GM12878 (cell line): ENCODE measurements around the gene EEF2KMT. TPM values are rescaled to one million over a fixed set of nuclear protein-coding genes. Genes with fewer than 3 reads are reported as not detected.

ENCODE experiments used
- ATAC-seq: fragments of 200-7000 bp; cut with Tn5 transposase; 3 replicates; pipeline ENCODE4 v1.9.1; 2020; ENCODE audit warnings: mild to moderate bottlenecking, moderate library complexity
- BruUV-seq: library from RNA; stranded (reverse); fragments of 400-500 nt; replicated peaks from 2 replicates; lab custom pipeline; 2021; lab: Mats Ljungman, UMichigan
- CTCF ChIA-PET: fragments of 300-600 bp; sonication (Branson Sonifier 250); formaldehyde crosslinking; extraction: SDS; loops from one replicate; lab custom pipeline; 2021; ENCODE audit warnings: inconsistent platforms; lab: Yijun Ruan, JAX
- POLR2A ChIA-PET: fragments of 350-600 bp; formaldehyde crosslinking; extraction: SDS; loops from one replicate; lab custom pipeline; 2021; ENCODE audit warnings: inconsistent platforms; lab: Charles Lee
- RAD21 ChIA-PET: fragments of 300-600 bp; sonication (Branson Sonifier 250); formaldehyde crosslinking; loops from one replicate; lab custom pipeline; 2023; ENCODE audit warnings: antibody characterized with exemption; ENCODE audit not compliant: unreplicated experiment; lab: Charles Lee
- SMC1A ChIA-PET: fragments of 300-600 bp; sonication (Branson Sonifier 250); formaldehyde crosslinking; loops from one replicate; lab custom pipeline; 2023; ENCODE audit not compliant: unreplicated experiment, uncharacterized antibody; lab: Charles Lee
- DNase-seq: peaks from one replicate; pipeline ENCODE4 v3.0.0-alpha.2; 2011; ENCODE audit warnings: low read depth, low spot score
- FAIRE-seq: peaks from 3 replicates; lab custom pipeline; 2011; peaks lifted over from hg19 to GRCh38; lab: Jason Lieb, UNC
- H2AFZ ChIP-seq: 2 replicates; pipeline ENCODE4 v1.6.0; 2011; ENCODE audit warnings: low read depth, low read length, control low read depth; ENCODE audit not compliant: control insufficient read depth
- H3K27ac ChIP-seq: 2 replicates; pipeline ENCODE4 v1.5.1; 2011; ENCODE audit warnings: control low read depth; ENCODE audit not compliant: control insufficient read depth, insufficient read depth
- H3K27me3 ChIP-seq, 2 experiments: replicated peaks in 1 of 2; 2 replicates each; pipeline versions ENCODE4 v1.6.0 to v1.6.1; 2011; ENCODE audit warnings: low read length in 1 of 2; ENCODE audit not compliant: control insufficient read depth in 2 of 2, insufficient read depth in 2 of 2
- H3K36me3 ChIP-seq, 2 experiments: 2 replicates each; pipeline ENCODE4 v1.5.1; 2011; ENCODE audit warnings: low read length in 1 of 2; ENCODE audit not compliant: control insufficient read depth in 2 of 2, insufficient read depth in 2 of 2
- H3K4me1 ChIP-seq: 2 replicates; pipeline ENCODE4 v1.6.1; 2011; ENCODE audit warnings: mild to moderate bottlenecking, low read length, moderate library complexity, mixed read lengths; ENCODE audit not compliant: control insufficient read depth, insufficient read depth
- H3K4me2 ChIP-seq: 2 replicates; pipeline ENCODE4 v1.6.0; 2011; ENCODE audit warnings: control low read depth; ENCODE audit not compliant: control insufficient read depth, insufficient read depth
- H3K4me3 ChIP-seq: fragments of 200-600 bp; sonication (generic); 2 replicates; pipeline ENCODE4 v1.5.1; 2016
- H3K79me2 ChIP-seq: 2 replicates; pipeline ENCODE4 v1.6.0; 2011; ENCODE audit warnings: low read length; ENCODE audit not compliant: control insufficient read depth, insufficient read depth
- H3K9ac ChIP-seq: 2 replicates; pipeline ENCODE4 v1.8.0; 2011; ENCODE audit warnings: low read length, control low read depth, mixed read lengths; ENCODE audit not compliant: control insufficient read depth, insufficient read depth
- H3K9me3 ChIP-seq: replicated peaks from 3 replicates; pipeline ENCODE4 v1.5.1; 2011; ENCODE audit warnings: mild to moderate bottlenecking, low read length; ENCODE audit not compliant: control insufficient read depth, insufficient read depth
- H4K20me1 ChIP-seq: 2 replicates; pipeline ENCODE4 v1.6.0; 2011; ENCODE audit not compliant: control insufficient read depth, insufficient read depth
- ATF3 ChIP-seq: IDR thresholded peaks from 2 replicates; pipeline ENCODE4 v1.6.1; 2011; ENCODE audit warnings: low read depth, mild to moderate bottlenecking, low read length, moderate library complexity, borderline replicate concordance; ENCODE audit errors: extremely low read depth
- BHLHE40 ChIP-seq, 2 experiments: fragments of 450-650 bp in 1 of 2; IDR thresholded peaks; 2 replicates each; pipeline ENCODE4 v1.6.1; 2011 to 2017; ENCODE audit warnings: low read depth in 2 of 2, borderline replicate concordance in 1 of 2, improper control_type of control experiment in 1 of 2, low read length in 1 of 2, mild to moderate bottlenecking in 1 of 2
- CEBPB ChIP-seq, 2 experiments: fragments of 150-350 bp in 1 of 2; IDR thresholded peaks; 2 replicates each; pipeline ENCODE4 v1.6.1; 2012 to 2014; ENCODE audit warnings: low read depth in 2 of 2, low read length in 2 of 2, borderline replicate concordance in 1 of 2, inconsistent platforms in 1 of 2
- JUND ChIP-seq: IDR thresholded peaks from 2 replicates; pipeline ENCODE4 v1.6.1; 2012; ENCODE audit warnings: low read depth, mild to moderate bottlenecking, low read length, improper control_type of control experiment, moderate library complexity
- NKRF ChIP-seq: fragments of 450-650 bp; conservative IDR thresholded peaks from 2 replicates; pipeline ENCODE4 v1.6.1; 2017; ENCODE audit warnings: mild to moderate bottlenecking, moderate library complexity
- NR2F1 ChIP-seq: fragments of 450-650 bp; conservative IDR thresholded peaks from 2 replicates; pipeline ENCODE4 v1.6.1; 2017; ENCODE audit warnings: mild to moderate bottlenecking
- PAX5 ChIP-seq: IDR thresholded peaks from 2 replicates; pipeline ENCODE4 v1.6.1; 2011; ENCODE audit warnings: low read depth, low read length, borderline replicate concordance
- RAD21 ChIP-seq: IDR thresholded peaks from 2 replicates; pipeline ENCODE4 v1.6.1; 2011; ENCODE audit warnings: mild to moderate bottlenecking, low read depth, low read length, moderate library complexity; ENCODE audit not compliant: insufficient read depth
- SP1 ChIP-seq: IDR thresholded peaks from one replicate; pipeline ENCODE4 v1.6.1; 2011; ENCODE audit warnings: low read depth, low read length
- TCF12 ChIP-seq: IDR thresholded peaks from 2 replicates; pipeline ENCODE4 v1.6.1; 2011; ENCODE audit warnings: low read depth, mild to moderate bottlenecking, low read length
- ZBTB40 ChIP-seq: fragments of 450-650 bp; IDR thresholded peaks from 2 replicates; pipeline ENCODE4 v1.6.1; 2016; ENCODE audit warnings: mild to moderate bottlenecking, moderate library complexity, borderline replicate concordance
- WGBS: methylation state at CpG from one replicate; pipeline ENCODE4 v1.1.6; 2016; ENCODE audit warnings: low lambda C conversion rate; ENCODE audit not compliant: insufficient replicate concordance, insufficient coverage; ENCODE audit errors: missing lambda C conversion rate; 5-methylcytosine and 5-hydroxymethylcytosine counted together
- in situ Hi-C: fragments of 300-500 bp; cut with MboI; formaldehyde crosslinking; loops from 9 replicates; pipeline ENCODE4 v1.14.3; 2018; ENCODE audit warnings: mixed read lengths
- intact Hi-C: fragments of 100-400 bp; cut with micrococcal nuclease; formaldehyde crosslinking; loops from one replicate; pipeline ENCODE4 v1.14.2; 2022; ENCODE audit not compliant: unreplicated experiment
- polyA plus RNA-seq, 11 experiments: library from polyadenylated mRNA; depleted of rRNA in 4 of 11; unstranded in 6 of 11; stranded (reverse) in 5 of 11; fragments of >200 nt; fragmentation: Nextera tagmentation in 4 of 11; fragmentation: Illumina TruSeq in 1 of 11; extraction: Ambion mirVana in 4 of 11; extraction: Trizol in 1 of 11; gene quantifications; 1 replicate in 1 of 11; 2 replicates in 10 of 11; pipeline versions ENCODE4 v1.2.1 to v1.2.3, GENCODE V29; 2011 to 2016; ENCODE audit warnings: inconsistent platforms in 2 of 11, missing spikeins in 2 of 11, low read depth in 1 of 11
- total RNA-seq, 4 experiments: library from RNA; depleted of rRNA in 3 of 4; stranded (reverse); fragments of >200 nt in 3 of 4; fragmentation: Illumina TruSeq in 1 of 4; extraction: Trizol in 1 of 4; gene quantifications; 2 replicates each; pipeline versions ENCODE4 v1.2.1 to v1.2.3, GENCODE V29; 2013 to 2021
- TF ChIP-seq, protein P1 (sequence below): fragments of 450-650 bp; IDR thresholded peaks from 2 replicates; pipeline ENCODE4 v1.6.1; 2017; ENCODE audit warnings: mild to moderate bottlenecking

The EEF2KMT gene
- total and polyA plus RNA-seq, 10 of the 15 experiments (the other 5 are each of a cell fraction or from before 2014, with no cell fraction given): 3.8 to 28.1 (median 14.3) TPM

DNA sequence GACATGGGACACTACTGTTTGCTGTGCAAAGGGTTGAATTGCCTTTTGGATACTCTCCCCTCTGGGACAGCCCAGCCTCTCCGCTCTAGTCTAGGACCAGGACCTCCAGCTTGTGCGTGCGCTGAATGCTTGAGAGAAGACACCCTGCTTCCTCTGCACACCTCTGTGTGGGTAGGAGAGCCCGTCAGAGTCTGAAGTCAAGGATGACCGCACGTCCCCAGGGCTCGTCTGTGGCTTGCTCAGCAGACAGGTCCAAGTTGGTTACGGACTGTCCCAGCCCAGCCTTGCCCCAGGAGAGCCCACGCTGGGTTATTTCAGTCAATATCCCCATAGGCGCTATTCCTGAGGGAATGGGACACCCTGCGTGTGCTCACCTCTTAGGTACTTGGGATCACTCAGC lies 35.5 kb downstream of the EEF2KMT start:
- SMC1A ChIA-PET: interaction anchor here (1.2 kb wide), 1 partner anchor 12 kb away, joined by 3 read pairs; no protein-coding TSS in a partner anchor
- POLR2A ChIA-PET: no interaction called here
- under 1% methylated on average over 11 of the region's 11 CpGs for WGBS
- TF ChIP-seq NR2F1 (0 out of 2 replicates have a peak, but pooled peaks have one; percentile 27), CEBPB (IDR thresholded peaks at IDR 0.05; ENCODE audit: borderline replicate concordance in 1 of 2, low read depth in 2 of 2, low read length in 2 of 2) (no peak), PAX5 (peak; percentile 93), RAD21 (no peak), TCF12 (peak; percentile 80; the same call in 1 of the 2 replicates), BHLHE40 (IDR thresholded peaks at IDR 0.05; ENCODE audit: borderline replicate concordance in 1 of 2, low read depth in 2 of 2, low read length in 1 of 2) (peak; percentile 80 to 88; a peak in 3 of 4 replicates), NKRF (no peak), ZBTB40 (no peak), JUND (peak; percentile 38; the same call in 1 of the 2 replicates), SP1 (peak; percentile 61), ATF3 (no peak)
- TF ChIP-seq, protein P1, sequence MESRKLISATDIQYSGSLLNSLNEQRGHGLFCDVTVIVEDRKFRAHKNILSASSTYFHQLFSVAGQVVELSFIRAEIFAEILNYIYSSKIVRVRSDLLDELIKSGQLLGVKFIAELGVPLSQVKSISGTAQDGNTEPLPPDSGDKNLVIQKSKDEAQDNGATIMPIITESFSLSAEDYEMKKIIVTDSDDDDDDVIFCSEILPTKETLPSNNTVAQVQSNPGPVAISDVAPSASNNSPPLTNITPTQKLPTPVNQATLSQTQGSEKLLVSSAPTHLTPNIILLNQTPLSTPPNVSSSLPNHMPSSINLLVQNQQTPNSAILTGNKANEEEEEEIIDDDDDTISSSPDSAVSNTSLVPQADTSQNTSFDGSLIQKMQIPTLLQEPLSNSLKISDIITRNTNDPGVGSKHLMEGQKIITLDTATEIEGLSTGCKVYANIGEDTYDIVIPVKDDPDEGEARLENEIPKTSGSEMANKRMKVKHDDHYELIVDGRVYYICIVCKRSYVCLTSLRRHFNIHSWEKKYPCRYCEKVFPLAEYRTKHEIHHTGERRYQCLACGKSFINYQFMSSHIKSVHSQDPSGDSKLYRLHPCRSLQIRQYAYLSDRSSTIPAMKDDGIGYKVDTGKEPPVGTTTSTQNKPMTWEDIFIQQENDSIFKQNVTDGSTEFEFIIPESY: no peak

More for the DNA sequence above, 35.5 kb downstream of the EEF2KMT start:
- ChIA-PET RAD21 (no interaction called here), CTCF (interaction anchor here (1.1 kb wide), 1 partner anchor 23 kb away, joined by 3 read pairs; no protein-coding TSS in a partner anchor)
- H3K4me3 ChIP-seq: no peak overlapping the region
- H3K27ac ChIP-seq: no peak overlapping the region
- no TSS peak for BruUV-seq
- no peak for DNase-seq
- no peaks in the 10 kb centered on the region for H3K79me2 ChIP-seq
- H4K20me1 ChIP-seq: no peaks in the 10 kb centered on the region
- peaks cover 12% of the 10 kb centered on the region for H3K4me1 ChIP-seq
- peak; percentile 83 for FAIRE-seq
- H3K4me2 ChIP-seq: 0 out of 2 replicates have a peak overlapping the region, but pooled peaks have one; percentile 2
- in situ Hi-C loops: no loop called here
- H3K9me3 ChIP-seq: no peaks in the 10 kb centered on the region
- no peaks in the 10 kb centered on the region for H3K36me3 ChIP-seq
- intact Hi-C loops: loop anchor here (2.0 to 10.0 kb wide), 2 partner anchors 31 to 87 kb away; no protein-coding TSS in a partner anchor
- H3K9ac ChIP-seq: no peak overlapping the region; the same call in 1 of the 2 replicates
- no peaks in the 10 kb centered on the region; a peak in 1 of 4 replicates for H3K27me3 ChIP-seq
- H2AFZ ChIP-seq: no peak overlapping the region
- ATAC-seq: peak; percentile 93
